22Rv1 (cell line): ENCODE measurements around the gene GARIN5B.

ENCODE experiments used
- CTCF ChIP-seq: fragments of 450-650 bp; IDR thresholded peaks from 2 replicates; pipeline ENCODE4 v1.5.1; 2017; ENCODE audit warnings: mild to moderate bottlenecking
- ZFX ChIP-seq: fragments of 450-650 bp; IDR thresholded peaks from 2 replicates; pipeline ENCODE4 v1.6.1; 2017; ENCODE audit warnings: antibody characterized with exemption, borderline replicate concordance

DNA sequence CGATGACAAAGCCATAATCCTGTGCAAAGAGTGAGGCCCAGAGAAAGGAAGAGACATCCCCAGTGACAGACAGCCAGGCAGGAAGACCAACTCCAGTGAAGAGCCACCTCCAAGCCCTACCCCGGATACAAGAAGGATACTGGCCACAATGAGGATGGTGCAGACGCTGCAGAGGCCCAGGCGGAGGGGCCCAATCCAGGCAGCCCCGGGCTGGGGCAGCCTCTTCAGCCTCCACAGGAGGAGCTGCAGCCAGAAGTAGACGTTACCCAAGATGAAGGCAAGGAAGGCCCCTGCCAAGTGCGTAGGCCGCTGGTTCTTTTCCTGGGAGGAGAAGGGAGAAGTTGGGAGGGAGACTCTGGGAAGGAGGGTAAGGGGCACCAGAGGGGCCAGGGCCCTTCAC lies 46.4 kb downstream of the GARIN5B start:
- TF ChIP-seq CTCF, result no peak
- TF ChIP-seq ZFX, result no peak
